GM03348 (cell line): ENCODE results near the gene OPN1MW3.
"Not testable (repeated sequence)": the region's sequence is repeated elsewhere in the genome, so short reads cannot be mapped to it uniquely, and the experiment has no call there.

Experiments
- DNase-seq: peaks from one replicate; pipeline ENCODE4 v3.0.0; 2012; ENCODE audit warnings: low spot score

The OPN1MW3 gene

GRCh38 chrX:154296731-154297130 is 39.3 kb downstream of the OPN1MW3 start:
- no peak for DNase-seq

DNA sequence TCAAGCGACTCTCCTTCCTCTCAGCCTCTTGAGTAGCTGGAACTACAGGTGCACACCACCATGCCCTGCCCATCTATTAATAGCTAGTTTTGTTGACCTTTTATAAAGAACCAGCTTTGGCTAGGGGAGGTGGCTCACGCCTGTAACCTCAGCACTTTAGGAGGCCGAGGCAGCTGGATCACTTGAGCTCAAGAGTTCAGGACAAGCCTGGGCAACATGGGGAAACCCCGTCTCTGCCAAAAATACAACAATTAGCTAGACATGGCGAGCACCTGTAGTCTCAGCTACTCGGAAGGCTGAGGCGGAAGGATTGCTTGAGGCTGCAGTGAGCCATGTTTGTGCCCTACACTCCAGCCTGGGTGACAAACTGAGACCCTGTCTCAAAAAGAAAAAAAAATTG is 40.9 kb downstream of the OPN1MW3 start:
- DNase-seq, result no peak

DNA sequence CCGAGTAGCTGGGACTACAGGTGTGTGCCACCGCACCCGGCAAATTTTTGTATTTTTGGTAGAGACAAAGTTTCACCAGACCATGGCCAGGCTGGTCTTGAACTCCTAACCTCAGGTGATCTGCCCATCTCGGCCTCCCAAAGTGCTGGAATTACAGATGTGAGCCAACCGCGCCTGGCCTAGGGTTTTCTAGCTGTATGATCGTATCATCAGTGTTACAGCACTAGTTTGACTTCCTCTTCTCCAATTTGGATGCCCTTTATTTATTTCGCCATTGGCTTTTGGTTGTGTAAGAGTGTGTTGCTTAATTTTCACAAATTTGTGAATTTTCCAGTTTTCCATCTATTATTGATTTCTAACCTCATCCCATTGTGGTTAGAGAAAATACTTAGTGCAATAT is 43.4 kb downstream of the OPN1MW3 start:
- no peak for DNase-seq

DNA sequence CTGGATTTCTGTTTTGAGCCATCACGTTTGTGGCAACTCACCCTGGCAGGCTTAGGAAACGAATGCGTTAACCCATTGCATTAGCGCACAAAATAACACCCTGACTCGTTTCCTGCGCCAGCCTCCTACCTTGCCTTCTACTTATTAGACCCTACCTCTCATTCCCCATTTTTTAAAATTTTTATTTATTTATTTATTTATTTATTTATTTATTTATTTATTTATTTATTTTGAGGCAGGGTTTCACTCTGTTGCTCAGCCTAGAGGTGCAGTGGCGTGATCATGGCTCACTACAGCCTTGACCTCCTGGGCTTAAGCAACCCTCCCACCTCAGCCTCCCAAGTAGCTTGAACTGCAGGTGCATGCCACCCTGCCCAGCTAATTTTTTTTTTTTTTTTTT is 45.6 kb downstream of the OPN1MW3 start:
- not testable (repeated sequence) for DNase-seq

DNA sequence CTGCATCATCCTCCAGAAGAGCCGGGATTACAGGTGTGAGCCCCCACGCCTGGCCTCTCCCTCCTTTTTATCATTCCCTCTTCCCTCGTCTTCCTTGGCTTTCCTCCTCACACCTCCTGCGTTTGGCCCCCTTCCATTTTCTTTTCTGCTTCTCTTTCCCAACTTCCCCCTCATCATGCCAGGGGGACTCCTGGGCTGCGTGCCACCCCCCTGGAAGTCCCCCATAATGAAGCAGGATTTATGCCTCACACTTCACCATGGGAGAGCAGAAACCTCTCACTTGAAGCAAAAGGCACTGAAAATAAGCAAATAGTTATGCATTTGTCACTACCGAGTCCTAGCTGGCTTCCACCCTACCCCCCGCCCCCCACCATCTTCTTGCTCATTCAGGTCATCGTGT is 46.1 kb downstream of the OPN1MW3 start:
- DNase-seq, result no peak

DNA sequence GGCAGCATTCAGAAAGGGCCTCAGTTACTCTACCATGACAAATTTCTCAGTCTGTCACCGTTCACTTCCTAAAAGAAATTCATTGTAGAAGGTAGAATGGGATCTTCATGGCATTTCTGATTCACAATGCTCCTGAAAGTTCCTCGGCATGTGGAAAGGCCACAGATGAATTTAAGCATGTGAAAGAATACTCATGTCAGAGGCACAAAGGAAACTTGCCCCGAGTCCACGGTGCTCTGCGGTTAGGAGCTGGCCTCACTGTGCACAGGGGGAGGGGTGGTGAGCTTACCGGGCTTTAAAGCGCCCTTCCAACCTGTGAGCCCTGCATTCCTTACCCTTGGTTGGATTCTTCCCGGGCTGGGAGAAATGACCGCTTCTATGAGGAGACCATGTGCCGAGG is 47.5 kb downstream of the OPN1MW3 start:
- no peak for DNase-seq

- DNase-seq, result no peak
These were observed 48.3 kb downstream of the OPN1MW3 start for GRCh38 chrX:154305541-154306205.

DNA sequence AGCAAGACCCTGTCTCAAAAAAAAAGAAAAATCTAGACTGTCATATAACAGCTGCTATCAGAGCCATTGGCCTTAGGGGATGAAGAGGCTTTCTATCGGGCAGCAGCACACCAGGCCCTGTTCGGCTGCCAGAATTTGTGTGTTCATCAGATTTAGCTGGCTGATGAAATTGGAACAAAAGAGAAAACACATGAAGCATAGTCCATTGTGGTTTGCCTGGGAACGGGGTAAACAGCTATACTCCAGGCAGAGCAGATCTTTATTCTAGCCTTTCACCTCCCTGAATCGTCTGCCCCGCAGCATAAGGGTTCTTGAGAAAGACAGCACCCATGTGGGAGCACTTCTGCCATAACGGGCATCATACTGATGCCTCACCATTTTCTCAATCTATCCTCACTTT is 49.8 kb downstream of the OPN1MW3 start:
- DNase-seq, result no peak

DNA sequence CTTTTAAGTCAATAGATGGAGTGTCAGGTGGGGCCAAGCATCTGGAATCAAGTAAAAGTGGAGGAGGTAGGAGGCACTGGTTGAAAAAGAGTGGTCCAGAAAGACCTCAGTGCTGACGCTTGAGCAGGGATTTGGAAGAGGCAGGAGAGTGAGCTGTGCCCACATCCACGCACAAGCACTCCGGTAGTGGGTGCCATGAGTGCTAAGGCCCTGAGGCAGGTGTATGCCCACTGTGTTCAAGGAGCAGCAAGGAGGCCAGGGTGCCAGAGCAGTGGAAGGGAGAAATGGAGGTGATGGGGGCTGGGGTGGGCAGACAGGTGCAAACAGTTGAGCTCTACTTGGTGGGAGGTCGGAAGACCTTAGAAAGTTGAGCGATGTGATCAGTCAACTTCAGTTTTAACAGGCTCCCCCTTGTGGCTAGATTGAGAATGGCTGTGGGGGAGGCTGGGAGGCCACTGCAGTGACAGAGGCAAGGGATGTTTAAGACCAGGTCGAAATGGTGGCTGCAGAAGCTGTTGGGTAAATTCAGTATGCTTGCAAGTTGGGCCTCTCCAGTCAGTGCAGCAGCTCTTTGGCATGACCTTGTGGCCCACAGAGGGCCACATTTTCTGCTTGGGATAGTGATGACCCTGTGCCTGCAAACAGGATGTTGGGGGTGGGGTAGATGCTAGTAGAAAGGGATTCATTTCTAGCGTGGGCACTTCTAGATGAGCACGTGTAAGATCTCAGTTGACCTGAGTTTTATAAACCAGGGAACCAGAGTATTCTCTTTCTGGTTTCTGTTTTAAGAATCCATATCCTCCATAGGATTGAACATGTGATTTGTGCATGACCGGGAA is 50.9 kb downstream of the OPN1MW3 start:
- peak; percentile 60 for DNase-seq

DNA sequence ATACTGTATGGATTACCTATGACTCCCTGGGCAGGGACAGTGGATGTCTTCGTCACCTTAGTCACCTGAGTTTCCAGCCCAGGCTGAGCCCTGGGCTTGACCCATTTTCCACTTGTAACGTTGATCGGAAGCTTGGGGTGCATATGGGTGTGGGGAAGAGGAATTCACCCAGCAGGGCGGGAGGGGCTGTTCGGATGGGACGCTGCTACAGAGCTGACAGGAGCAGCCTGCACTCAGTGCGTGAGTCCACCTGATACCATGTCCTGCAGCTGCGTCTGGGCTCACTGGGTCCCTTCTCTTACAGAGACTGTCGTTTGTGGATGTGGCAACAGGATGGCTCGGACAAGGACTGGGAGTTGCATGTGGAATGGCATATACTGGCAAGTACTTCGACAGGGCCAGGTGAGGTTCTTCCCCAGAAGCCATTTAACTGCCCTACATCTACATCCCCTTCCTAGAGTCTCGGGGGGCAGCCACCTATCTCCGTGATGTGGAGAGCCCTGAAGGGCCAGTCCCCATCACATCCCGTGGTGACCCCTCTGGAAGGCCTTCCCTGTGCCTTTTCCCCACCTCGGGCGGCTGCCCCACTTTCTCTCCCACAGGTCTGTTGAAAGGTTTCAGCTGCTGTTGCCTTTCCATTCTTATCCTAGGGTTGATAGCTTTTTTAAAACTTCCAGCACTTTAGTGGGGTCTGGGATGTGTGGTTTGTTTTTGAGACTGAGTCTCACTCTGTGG is 51.8 kb downstream of the OPN1MW3 start:
- DNase-seq, result no peak

GRCh38 chrX:154310616-154311536 is 53.5 kb downstream of the OPN1MW3 start:
- DNase-seq, result no peak

GRCh38 chrX:154312116-154312515 is 54.7 kb downstream of the OPN1MW3 start:
- DNase-seq, result no peak

DNA sequence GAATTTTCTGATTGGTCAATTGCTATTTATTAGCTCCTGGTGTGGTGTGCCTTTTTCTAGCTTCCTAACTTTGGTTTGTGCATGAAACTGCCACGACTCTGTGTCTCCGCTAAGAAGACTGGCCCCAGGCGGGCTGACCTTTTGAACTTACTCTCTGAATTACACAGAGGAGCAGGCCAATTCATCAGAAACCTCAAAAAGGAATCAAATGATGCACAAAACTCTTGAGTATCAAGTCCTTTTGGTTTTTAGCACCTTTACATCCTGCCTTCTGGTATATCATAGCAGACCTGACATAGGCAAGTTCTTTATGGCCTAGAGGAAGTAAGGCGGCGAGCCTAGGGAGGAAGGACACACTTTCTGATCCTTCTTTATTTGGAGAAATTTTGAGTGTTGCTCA is 55.8 kb downstream of the OPN1MW3 start:
- no peak for DNase-seq

- no peak for DNase-seq
These were observed 58.0 kb downstream of the OPN1MW3 start for GRCh38 chrX:154315416-154315815.

DNA sequence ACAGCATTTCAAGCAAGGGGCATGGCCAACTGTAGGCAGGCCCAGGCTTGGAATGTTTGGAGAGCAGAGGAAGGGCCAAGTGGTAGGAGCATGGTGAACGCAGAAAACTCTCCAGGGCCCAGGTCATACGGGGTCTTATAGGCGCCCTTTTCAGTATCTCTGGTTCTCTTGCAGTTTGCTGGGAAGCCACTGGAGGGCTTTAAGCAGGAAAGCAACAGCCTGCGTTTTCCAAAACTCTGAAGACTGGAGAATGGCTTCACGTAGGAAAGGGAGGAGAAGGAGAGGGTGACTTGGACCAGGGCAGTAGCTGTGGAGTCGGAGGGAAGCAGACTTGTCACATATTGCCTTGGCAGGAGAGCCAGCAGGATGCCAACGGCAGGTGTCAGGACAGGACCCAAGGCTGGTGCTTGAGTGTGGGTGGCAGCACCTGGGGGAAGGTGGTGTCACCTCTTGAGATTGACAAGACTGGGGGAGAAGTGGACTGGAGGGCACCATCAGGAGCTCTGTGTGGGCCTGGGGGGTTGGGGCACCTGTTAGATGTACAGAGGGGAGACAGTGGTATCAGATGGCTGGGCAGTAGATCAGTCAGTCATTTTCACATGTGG is 60.1 kb downstream of the OPN1MW3 start:
- peak; percentile 46 for DNase-seq

GRCh38 chrX:154320406-154320805 is 63.0 kb downstream of the OPN1MW3 start:
- DNase-seq, result no peak
